HepG2 (cell line): Measurements from ENCODE around the gene DUSP16. TPM values are rescaled to one million over a fixed set of nuclear protein-coding genes. Genes with fewer than 3 reads are reported as not detected.

Experiments used
- CBX2 ChIP-seq, 2 experiments: fragments of 200-600 bp in 1 of 2; sonication (generic); formaldehyde crosslinking in 1 of 2; IDR thresholded peaks; 2 replicates each; pipeline versions ENCODE4 v1.7.0 to v1.8.1; 2018 to 2022; ENCODE audit warnings: low read depth in 2 of 2, low read length in 1 of 2, mild to moderate bottlenecking in 1 of 2, missing genetic modification reagents in 1 of 2
- RELA ChIP-seq: sonication (generic); formaldehyde crosslinking; IDR thresholded peaks from 2 replicates; pipeline ENCODE4 v1.4.0; 2020; ENCODE audit warnings: missing genetic modification reagents
- SYNCRIP ChIP-seq: fragments of 200-400 bp; formaldehyde crosslinking; IDR thresholded peaks from 2 replicates; pipeline ENCODE4 v1.6.1; 2018; ENCODE audit warnings: mild to moderate bottlenecking, low read depth, low read length; ENCODE audit not compliant: insufficient read depth
- TRIM24 ChIP-seq: sonication (generic); formaldehyde crosslinking; IDR thresholded peaks from 2 replicates; pipeline ENCODE4 v1.8.0; 2022; ENCODE audit warnings: mild to moderate bottlenecking, missing genetic modification reagents
- ZFP36L1 ChIP-seq: sonication (generic); formaldehyde crosslinking; IDR thresholded peaks from 2 replicates; pipeline ENCODE4 v1.8.0; 2022; ENCODE audit warnings: mild to moderate bottlenecking, missing genetic modification reagents, moderate library complexity
- ZNF3 ChIP-seq: IDR thresholded peaks from 2 replicates; pipeline ENCODE4 v1.7.0; 2017; ENCODE audit warnings: inconsistent platforms
- ZNF839 ChIP-seq: sonication (generic); formaldehyde crosslinking; IDR thresholded peaks from 2 replicates; pipeline ENCODE4 v1.4.0; 2020; ENCODE audit warnings: missing genetic modification reagents, mild to moderate bottlenecking, borderline replicate concordance
- polyA plus RNA-seq, 8 experiments: library from polyadenylated mRNA; depleted of rRNA in 3 of 8; stranded (reverse) in 7 of 8; unstranded in 1 of 8; fragments of >200 nt; fragmentation: Illumina TruSeq in 4 of 8; extraction: Trizol in 4 of 8; gene quantifications; 2 replicates each; pipeline versions ENCODE4 v1.2.1 to v1.2.3, GENCODE V29; 2011 to 2016; ENCODE audit warnings: low read depth in 4 of 8, missing spikeins in 1 of 8, mixed read lengths in 1 of 8; ENCODE audit not compliant: insufficient read depth in 1 of 8
- total RNA-seq, 5 experiments: library from RNA; depleted of rRNA; stranded (reverse); fragments of >200 nt; fragmentation: Illumina TruSeq; extraction: Trizol; gene quantifications; 2 replicates each; pipeline ENCODE4 v1.2.3, GENCODE V29; 2016; ENCODE audit warnings: low read depth in 1 of 5
- TF ChIP-seq, protein P1 (sequence below), 2 experiments: sonication (generic) in 1 of 2; formaldehyde crosslinking in 1 of 2; IDR thresholded peaks; 2 replicates each; pipeline versions ENCODE4 v1.6.1 to v1.9.0; 2014 to 2022; ENCODE audit warnings: antibody characterized with exemption in 1 of 2, borderline replicate concordance in 1 of 2, inconsistent platforms in 1 of 2, low read depth in 1 of 2, missing genetic modification reagents in 1 of 2
- TF ChIP-seq, protein P2 (sequence below): sonication (generic); formaldehyde crosslinking; IDR thresholded peaks from 2 replicates; pipeline ENCODE4 v1.5.0; 2020; ENCODE audit warnings: missing genetic modification reagents
- TF ChIP-seq, protein P3 (sequence below): sonication (generic); formaldehyde crosslinking; IDR thresholded peaks from 2 replicates; pipeline ENCODE4 v1.5.0; 2020; ENCODE audit warnings: mild to moderate bottlenecking, missing genetic modification reagents
- TF ChIP-seq, protein P4 (sequence below), 2 experiments: sonication (generic) in 1 of 2; formaldehyde crosslinking in 1 of 2; IDR thresholded peaks; 2 replicates each; pipeline versions ENCODE4 v1.4.0 to v1.6.1; 2016 to 2020; ENCODE audit warnings: borderline replicate concordance in 1 of 2, low read depth in 1 of 2, mild to moderate bottlenecking in 1 of 2, missing genetic modification reagents in 1 of 2
- TF ChIP-seq, protein P5 (sequence below): sonication (generic); formaldehyde crosslinking; IDR thresholded peaks from 2 replicates; pipeline ENCODE4 v1.5.1; 2020; ENCODE audit warnings: mild to moderate bottlenecking, missing genetic modification reagents, borderline replicate concordance

DUSP16 gene
- total and polyA plus RNA-seq, 2 of the 13 experiments (the other 11 are each of a cell fraction or from before 2014, with no cell fraction given): 45.7 to 46.6 TPM

DNA sequence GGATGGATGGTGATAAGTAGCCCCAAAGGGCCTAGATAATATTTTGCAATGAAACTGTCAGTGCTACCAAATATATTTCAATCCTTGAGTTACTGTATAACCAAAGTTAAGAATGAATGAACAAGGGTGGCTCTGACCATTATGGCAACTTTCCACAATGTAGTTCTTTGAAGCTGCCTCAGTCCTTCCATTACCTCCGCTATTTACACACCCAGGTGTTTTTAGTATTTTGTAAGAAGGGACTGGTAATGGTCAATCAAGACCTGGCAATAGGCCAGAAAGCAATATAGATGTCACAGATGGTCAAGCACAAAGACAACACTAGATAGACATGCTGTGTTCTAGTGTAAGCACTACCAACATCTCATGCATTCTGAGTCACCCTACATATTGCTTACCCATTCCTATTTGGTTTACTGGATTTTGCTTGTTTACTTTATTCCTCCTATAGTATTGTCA is 16.3 kb downstream of the DUSP16 start (continued):
- TF ChIP-seq, protein P1, sequence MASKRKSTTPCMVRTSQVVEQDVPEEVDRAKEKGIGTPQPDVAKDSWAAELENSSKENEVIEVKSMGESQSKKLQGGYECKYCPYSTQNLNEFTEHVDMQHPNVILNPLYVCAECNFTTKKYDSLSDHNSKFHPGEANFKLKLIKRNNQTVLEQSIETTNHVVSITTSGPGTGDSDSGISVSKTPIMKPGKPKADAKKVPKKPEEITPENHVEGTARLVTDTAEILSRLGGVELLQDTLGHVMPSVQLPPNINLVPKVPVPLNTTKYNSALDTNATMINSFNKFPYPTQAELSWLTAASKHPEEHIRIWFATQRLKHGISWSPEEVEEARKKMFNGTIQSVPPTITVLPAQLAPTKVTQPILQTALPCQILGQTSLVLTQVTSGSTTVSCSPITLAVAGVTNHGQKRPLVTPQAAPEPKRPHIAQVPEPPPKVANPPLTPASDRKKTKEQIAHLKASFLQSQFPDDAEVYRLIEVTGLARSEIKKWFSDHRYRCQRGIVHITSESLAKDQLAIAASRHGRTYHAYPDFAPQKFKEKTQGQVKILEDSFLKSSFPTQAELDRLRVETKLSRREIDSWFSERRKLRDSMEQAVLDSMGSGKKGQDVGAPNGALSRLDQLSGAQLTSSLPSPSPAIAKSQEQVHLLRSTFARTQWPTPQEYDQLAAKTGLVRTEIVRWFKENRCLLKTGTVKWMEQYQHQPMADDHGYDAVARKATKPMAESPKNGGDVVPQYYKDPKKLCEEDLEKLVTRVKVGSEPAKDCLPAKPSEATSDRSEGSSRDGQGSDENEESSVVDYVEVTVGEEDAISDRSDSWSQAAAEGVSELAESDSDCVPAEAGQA (IDR thresholded peaks at IDR 0.05; ENCODE audit: low read depth): 0 out of 2 replicates have a peak, but pooled peaks have one; percentile 52
- TF ChIP-seq, protein P1 (CRISPR knock-in tag; IDR thresholded peaks at IDR 0.05; ENCODE audit: borderline replicate concordance): no peak; the same call in 1 of the 2 replicates
- TF ChIP-seq RELA (CRISPR knock-in tag) (0 out of 2 replicates have a peak, but pooled peaks have one; percentile 66), CBX2 (IDR thresholded peaks at IDR 0.05; ENCODE audit: low read depth, low read length) (no peak), CBX2 (CRISPR knock-in tag; IDR thresholded peaks at IDR 0.05; ENCODE audit: low read depth) (no peak), SYNCRIP (no peak), TRIM24 (CRISPR knock-in tag) (no peak), ZNF3 (no peak), ZNF839 (CRISPR knock-in tag) (no peak), ZFP36L1 (CRISPR knock-in tag) (no peak)
- TF ChIP-seq, protein P2, sequence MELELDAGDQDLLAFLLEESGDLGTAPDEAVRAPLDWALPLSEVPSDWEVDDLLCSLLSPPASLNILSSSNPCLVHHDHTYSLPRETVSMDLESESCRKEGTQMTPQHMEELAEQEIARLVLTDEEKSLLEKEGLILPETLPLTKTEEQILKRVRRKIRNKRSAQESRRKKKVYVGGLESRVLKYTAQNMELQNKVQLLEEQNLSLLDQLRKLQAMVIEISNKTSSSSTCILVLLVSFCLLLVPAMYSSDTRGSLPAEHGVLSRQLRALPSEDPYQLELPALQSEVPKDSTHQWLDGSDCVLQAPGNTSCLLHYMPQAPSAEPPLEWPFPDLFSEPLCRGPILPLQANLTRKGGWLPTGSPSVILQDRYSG (CRISPR knock-in tag): 0 out of 2 replicates have a peak, but pooled peaks have one; percentile 50
- TF ChIP-seq, protein P3, sequence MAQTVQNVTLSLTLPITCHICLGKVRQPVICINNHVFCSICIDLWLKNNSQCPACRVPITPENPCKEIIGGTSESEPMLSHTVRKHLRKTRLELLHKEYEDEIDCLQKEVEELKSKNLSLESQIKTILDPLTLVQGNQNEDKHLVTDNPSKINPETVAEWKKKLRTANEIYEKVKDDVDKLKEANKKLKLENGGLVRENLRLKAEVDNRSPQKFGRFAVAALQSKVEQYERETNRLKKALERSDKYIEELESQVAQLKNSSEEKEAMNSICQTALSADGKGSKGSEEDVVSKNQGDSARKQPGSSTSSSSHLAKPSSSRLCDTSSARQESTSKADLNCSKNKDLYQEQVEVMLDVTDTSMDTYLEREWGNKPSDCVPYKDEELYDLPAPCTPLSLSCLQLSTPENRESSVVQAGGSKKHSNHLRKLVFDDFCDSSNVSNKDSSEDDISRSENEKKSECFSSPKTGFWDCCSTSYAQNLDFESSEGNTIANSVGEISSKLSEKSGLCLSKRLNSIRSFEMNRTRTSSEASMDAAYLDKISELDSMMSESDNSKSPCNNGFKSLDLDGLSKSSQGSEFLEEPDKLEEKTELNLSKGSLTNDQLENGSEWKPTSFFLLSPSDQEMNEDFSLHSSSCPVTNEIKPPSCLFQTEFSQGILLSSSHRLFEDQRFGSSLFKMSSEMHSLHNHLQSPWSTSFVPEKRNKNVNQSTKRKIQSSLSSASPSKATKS: no peak
- TF ChIP-seq, protein P4, sequence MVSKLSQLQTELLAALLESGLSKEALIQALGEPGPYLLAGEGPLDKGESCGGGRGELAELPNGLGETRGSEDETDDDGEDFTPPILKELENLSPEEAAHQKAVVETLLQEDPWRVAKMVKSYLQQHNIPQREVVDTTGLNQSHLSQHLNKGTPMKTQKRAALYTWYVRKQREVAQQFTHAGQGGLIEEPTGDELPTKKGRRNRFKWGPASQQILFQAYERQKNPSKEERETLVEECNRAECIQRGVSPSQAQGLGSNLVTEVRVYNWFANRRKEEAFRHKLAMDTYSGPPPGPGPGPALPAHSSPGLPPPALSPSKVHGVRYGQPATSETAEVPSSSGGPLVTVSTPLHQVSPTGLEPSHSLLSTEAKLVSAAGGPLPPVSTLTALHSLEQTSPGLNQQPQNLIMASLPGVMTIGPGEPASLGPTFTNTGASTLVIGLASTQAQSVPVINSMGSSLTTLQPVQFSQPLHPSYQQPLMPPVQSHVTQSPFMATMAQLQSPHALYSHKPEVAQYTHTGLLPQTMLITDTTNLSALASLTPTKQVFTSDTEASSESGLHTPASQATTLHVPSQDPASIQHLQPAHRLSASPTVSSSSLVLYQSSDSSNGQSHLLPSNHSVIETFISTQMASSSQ (IDR thresholded peaks at IDR 0.05; ENCODE audit: low read depth): peak; percentile 92
- TF ChIP-seq, protein P4 (CRISPR knock-in tag; IDR thresholded peaks at IDR 0.05; ENCODE audit: borderline replicate concordance): peak; percentile 98
- TF ChIP-seq, protein P5, sequence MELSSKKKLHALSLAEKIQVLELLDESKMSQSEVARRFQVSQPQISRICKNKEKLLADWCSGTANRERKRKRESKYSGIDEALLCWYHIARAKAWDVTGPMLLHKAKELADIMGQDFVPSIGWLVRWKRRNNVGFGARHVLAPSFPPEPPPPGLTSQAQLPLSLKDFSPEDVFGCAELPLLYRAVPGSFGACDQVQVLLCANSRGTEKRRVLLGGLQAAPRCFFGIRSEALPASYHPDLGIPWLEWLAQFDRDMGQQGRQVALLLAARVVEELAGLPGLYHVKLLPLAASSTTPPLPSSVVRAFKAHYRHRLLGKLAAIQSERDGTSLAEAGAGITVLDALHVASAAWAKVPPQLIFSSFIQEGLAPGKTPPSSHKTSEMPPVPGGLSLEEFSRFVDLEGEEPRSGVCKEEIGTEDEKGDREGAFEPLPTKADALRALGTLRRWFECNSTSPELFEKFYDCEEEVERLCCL (CRISPR knock-in tag): no peak
